Right atrium auricular region (tissue), 2 donors: ENCODE measurements around the gene SGCA. TPM values are rescaled to one million over a fixed set of nuclear protein-coding genes. Genes with fewer than 3 reads are reported as not detected.

Experiments
- DNase-seq: peaks from one replicate; pipeline ENCODE4 v3.0.0-alpha.2; 2019; ENCODE audit warnings: low spot score
- H3K27ac ChIP-seq, 2 donors: fragments of 200-600 bp; sonication (generic); 1 replicate in 1 of 2; 2 replicates in 1 of 2; pipeline ENCODE4 v1.5.1; 2016 to 2019
- H3K27me3 ChIP-seq, 2 donors: fragments of 200-600 bp; sonication (generic); one replicate each; pipeline versions ENCODE4 v1.5.1 to v1.6.0; 2017 to 2019
- H3K36me3 ChIP-seq: fragments of 200-600 bp; sonication (generic); one replicate; pipeline ENCODE4 v1.5.1; 2016
- H3K4me1 ChIP-seq, 2 donors: fragments of 200-600 bp; sonication (generic); one replicate each; pipeline versions ENCODE4 v1.5.1 to v1.6.0; 2017 to 2019
- H3K4me3 ChIP-seq, 2 donors: fragments of 200-600 bp; sonication (generic); 1 replicate in 1 of 2; 2 replicates in 1 of 2; pipeline ENCODE4 v1.5.1; 2017 to 2019; ENCODE audit warnings: mild to moderate bottlenecking in 1 of 2, moderate library complexity in 1 of 2
- H3K9me3 ChIP-seq, 2 donors: fragments of 200-600 bp; sonication (generic); one replicate each; pipeline ENCODE4 v1.5.1; 2019
- total RNA-seq, 2 donors: library from RNA; depleted of rRNA; stranded (reverse); fragments of >200 nt; gene quantifications; one replicate each; pipeline ENCODE4 v1.1.0, GENCODE V29; 2016
- TF ChIP-seq, protein P1 (sequence below), 2 donors: fragments of 200-600 bp; sonication (generic); IDR thresholded peaks; one replicate each; pipeline ENCODE4 v1.5.1; 2019; ENCODE audit warnings: antibody characterized with exemption in 2 of 2

SGCA gene
- total RNA-seq, 2 donors from 2014 or later = 120 to 207 TPM

- Histone ChIP-seq H3K36me3 (peaks cover 96% of the 10 kb centered on the region), H3K4me1 (peaks cover 0 to 41% of the 10 kb centered on the region in 2 donors), H3K27me3 (no peaks in the 10 kb centered on the region), H3K9me3 (no peaks in the 10 kb centered on the region), H3K4me3 (no peak overlapping the region), H3K27ac (no peak overlapping the region)
- DNase-seq = no peak
- TF ChIP-seq, protein P1, sequence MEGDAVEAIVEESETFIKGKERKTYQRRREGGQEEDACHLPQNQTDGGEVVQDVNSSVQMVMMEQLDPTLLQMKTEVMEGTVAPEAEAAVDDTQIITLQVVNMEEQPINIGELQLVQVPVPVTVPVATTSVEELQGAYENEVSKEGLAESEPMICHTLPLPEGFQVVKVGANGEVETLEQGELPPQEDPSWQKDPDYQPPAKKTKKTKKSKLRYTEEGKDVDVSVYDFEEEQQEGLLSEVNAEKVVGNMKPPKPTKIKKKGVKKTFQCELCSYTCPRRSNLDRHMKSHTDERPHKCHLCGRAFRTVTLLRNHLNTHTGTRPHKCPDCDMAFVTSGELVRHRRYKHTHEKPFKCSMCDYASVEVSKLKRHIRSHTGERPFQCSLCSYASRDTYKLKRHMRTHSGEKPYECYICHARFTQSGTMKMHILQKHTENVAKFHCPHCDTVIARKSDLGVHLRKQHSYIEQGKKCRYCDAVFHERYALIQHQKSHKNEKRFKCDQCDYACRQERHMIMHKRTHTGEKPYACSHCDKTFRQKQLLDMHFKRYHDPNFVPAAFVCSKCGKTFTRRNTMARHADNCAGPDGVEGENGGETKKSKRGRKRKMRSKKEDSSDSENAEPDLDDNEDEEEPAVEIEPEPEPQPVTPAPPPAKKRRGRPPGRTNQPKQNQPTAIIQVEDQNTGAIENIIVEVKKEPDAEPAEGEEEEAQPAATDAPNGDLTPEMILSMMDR (IDR thresholded peaks at IDR 0.05) = no peak
These were observed 26.5 kb upstream of the SGCA start for GRCh38 chr17:50139185-50139783.

- TF ChIP-seq, protein P1 (IDR thresholded peaks at IDR 0.05) = peak; percentile 92 to 96
- H3K4me3 ChIP-seq = no peak overlapping the region
- no peaks in the 10 kb centered on the region for H3K9me3 ChIP-seq
- H3K27ac ChIP-seq = peak overlapping the region in 1 of 2 donors; percentile 26
- peaks cover 95% of the 10 kb centered on the region for H3K36me3 ChIP-seq
- H3K4me1 ChIP-seq = peaks cover 0 to 42% of the 10 kb centered on the region in 2 donors
- DNase-seq = peak; percentile 81
- H3K27me3 ChIP-seq = no peaks in the 10 kb centered on the region
These were observed 25.6 kb upstream of the SGCA start for GRCh38 chr17:50139950-50140885.

DNA sequence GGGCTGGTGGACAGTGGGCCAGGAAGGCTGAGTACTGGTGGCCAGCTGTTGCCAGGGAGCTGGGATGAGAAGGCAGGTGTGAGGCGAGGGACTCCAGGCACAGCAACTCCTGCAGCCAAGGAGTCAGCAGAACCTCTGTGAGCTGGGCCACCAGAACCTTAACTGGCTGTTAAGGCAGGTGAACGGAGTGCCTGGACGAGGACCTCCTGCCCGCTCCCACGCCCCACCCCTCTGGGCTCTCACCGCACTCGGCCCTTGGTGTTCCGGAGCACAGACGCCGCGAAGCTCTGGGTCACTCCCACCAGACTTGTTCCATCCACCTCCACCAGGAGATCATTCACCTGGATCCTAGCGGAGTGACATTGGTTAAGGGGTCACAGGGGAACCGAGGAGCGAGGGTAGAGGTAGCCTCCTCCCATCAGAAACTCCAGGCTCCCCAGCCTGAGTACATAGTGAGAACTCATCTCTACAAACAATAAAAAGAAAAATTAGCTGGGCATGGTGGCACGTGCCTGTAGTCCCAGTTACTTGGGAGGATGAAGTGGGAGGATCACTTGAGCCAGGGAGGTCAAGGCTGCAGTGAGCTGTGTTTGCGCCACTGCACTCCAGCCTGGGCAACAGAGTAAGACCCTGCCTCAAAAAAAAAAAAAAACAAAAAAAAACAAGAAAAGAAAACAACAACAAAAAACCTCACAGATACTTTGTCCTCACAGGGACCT is 24.6 kb upstream of the SGCA start:
- peak overlapping the region; percentile 6 to 16 for H3K27ac ChIP-seq
- DNase-seq = no peak
- H3K4me1 ChIP-seq = peaks cover 0 to 52% of the 10 kb centered on the region in 2 donors
- no peaks in the 10 kb centered on the region for H3K9me3 ChIP-seq
- TF ChIP-seq, protein P1 (IDR thresholded peaks at IDR 0.05) = no peak
- no peaks in the 10 kb centered on the region for H3K27me3 ChIP-seq
- peaks cover 85% of the 10 kb centered on the region for H3K36me3 ChIP-seq
- H3K4me3 ChIP-seq = no peak overlapping the region

DNA sequence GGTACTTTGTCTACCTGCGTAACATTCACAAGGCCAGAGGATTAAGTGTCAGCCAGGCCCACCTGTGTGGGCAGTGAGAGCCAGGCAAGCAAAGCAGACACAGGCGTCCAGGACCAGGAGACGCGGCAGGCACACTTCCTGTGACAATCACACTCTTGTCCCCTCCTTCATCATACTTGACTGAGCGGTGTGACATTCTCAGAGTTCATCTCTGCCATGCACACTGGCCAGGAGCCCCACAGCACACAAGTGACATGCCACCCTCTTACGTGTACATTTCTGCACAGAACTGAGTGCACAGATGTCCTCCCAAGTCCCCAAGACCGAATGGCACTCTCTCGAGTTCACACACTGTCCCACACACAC is 24.1 kb upstream of the SGCA start:
- peaks cover 80% of the 10 kb centered on the region for H3K36me3 ChIP-seq
- H3K4me3 ChIP-seq = no peak overlapping the region
- H3K4me1 ChIP-seq = peaks cover 0 to 57% of the 10 kb centered on the region in 2 donors
- H3K27me3 ChIP-seq = no peaks in the 10 kb centered on the region
- DNase-seq = no peak
- no peaks in the 10 kb centered on the region for H3K9me3 ChIP-seq
- H3K27ac ChIP-seq = no peak overlapping the region
- TF ChIP-seq, protein P1 (IDR thresholded peaks at IDR 0.05) = no peak

DNA sequence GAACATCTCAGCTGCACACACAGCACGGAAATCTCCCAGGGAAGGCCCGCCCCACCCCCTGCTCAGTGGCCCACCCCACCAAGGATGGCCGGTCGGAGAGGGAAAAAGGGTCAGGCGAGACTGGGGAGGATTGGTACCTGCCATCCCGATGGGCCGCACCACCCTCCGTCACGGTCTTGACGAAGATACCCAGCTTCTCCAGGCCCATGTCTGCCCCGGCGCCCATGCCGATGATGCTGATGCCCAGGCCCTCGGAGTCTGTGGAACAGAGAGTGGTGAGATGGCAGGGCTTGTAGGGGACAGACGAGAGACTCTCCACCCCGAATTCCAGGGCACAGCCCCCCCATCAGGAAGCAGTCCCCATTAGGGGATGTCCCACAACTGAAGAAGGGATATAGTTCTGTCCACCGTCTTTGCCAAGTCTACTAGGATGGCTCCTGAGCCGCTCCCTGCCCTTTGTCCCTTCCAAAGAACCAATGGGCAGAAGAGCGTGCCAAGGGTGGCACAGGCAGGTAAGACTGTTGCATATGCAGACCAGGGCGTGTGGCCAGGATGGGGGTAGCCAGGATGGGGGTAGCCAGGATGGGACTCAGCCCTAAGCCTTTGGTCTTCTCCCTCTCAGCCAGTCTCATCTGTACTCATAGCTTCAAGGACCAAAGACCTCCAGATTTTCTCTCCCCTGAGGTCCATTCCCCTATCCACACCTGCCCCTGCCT is 22.2 kb upstream of the SGCA start:
- DNase-seq = no peak
- peaks cover 0 to 76% of the 10 kb centered on the region in 2 donors for H3K4me1 ChIP-seq
- H3K9me3 ChIP-seq = no peaks in the 10 kb centered on the region
- H3K36me3 ChIP-seq = peaks cover 61% of the 10 kb centered on the region
- TF ChIP-seq, protein P1 (IDR thresholded peaks at IDR 0.05) = no peak
- H3K27me3 ChIP-seq = no peaks in the 10 kb centered on the region
- no peak overlapping the region for H3K27ac ChIP-seq
- no peak overlapping the region for H3K4me3 ChIP-seq
